Lower leg skin (tissue), 3 donors: ENCODE data around the gene PRDM2.

Source experiments
- POLR2A ChIP-seq, 2 donors: fragments of 450-650 bp; IDR thresholded peaks; one replicate each; pipeline ENCODE4 v1.6.1; 2016 to 2017; ENCODE audit warnings: antibody characterized with exemption in 2 of 2, mild to moderate bottlenecking in 1 of 2, moderate library complexity in 1 of 2
- TF ChIP-seq, protein P1 (sequence below), 3 donors: fragments of 450-650 bp; IDR thresholded peaks; one replicate each; pipeline ENCODE4 v1.5.1; 2016; ENCODE audit warnings: antibody characterized with exemption in 3 of 3, mild to moderate bottlenecking in 3 of 3, moderate library complexity in 2 of 3

DNA sequence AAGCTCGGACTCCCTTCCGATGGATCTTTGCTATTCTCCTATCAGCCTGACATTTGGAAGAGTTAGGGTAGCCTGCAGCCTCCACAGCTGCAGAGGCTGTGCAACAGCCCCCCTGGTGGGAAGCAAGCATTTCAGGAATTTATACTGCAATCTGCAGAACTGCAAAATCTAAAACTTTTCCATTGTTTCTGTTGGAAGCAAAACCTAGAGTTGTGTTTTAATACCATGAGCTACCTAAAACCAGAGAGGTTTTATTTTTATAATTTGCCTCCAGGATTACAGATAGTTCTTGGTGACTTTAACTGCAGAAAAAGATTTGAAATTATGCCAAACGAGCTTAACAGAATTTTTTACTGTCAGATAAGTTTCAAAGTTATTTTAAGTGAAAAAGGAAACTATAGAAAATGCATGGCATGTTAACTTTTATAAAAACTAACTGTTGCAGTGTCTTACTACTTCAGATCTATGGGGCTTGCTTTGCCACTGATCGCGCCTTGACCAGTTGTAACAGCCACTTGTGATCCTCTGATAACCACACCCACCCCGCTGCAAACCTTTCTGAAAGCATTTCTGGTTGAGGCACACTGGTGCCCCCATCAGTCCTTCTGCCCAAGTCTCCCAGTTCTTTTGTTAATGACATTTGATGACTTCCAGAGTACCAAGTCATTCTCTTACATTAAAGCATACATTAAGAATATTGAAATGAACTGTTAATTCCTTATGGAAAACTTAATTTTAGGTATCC lies 64.8 kb downstream of the PRDM2 start:
- no peak for TF ChIP-seq POLR2A (IDR thresholded peaks at IDR 0.05)
- TF ChIP-seq, protein P1, sequence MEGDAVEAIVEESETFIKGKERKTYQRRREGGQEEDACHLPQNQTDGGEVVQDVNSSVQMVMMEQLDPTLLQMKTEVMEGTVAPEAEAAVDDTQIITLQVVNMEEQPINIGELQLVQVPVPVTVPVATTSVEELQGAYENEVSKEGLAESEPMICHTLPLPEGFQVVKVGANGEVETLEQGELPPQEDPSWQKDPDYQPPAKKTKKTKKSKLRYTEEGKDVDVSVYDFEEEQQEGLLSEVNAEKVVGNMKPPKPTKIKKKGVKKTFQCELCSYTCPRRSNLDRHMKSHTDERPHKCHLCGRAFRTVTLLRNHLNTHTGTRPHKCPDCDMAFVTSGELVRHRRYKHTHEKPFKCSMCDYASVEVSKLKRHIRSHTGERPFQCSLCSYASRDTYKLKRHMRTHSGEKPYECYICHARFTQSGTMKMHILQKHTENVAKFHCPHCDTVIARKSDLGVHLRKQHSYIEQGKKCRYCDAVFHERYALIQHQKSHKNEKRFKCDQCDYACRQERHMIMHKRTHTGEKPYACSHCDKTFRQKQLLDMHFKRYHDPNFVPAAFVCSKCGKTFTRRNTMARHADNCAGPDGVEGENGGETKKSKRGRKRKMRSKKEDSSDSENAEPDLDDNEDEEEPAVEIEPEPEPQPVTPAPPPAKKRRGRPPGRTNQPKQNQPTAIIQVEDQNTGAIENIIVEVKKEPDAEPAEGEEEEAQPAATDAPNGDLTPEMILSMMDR (IDR thresholded peaks at IDR 0.05), result no peak
